ENCODE measurements around the gene COQ8A.

The COQ8A gene

GRCh38 chr1:226945858-226946245 is 5.8 kb downstream of the COQ8A start:
- H3K9ac ChIP-seq (ENCODE audit: low read depth, low read length) = no peak overlapping the region
- no peaks in the 10 kb centered on the region for H3K36me3 ChIP-seq (ENCODE audit: insufficient read depth, low read length)
- H3K27ac ChIP-seq (ENCODE audit: low read depth, low read length) = no peak overlapping the region
- no peaks in the 10 kb centered on the region for H3K9me3 ChIP-seq (ENCODE audit: insufficient read depth, low read depth, low read length)
- 78% methylated on average over 8 of the region's 8 CpGs for WGBS
- peaks cover 4% of the 10 kb centered on the region for H3K27me3 ChIP-seq (ENCODE audit: insufficient read depth, low read length)
- no peak overlapping the region for H3K4me3 ChIP-seq (ENCODE audit: low read length)
- H3K4me1 ChIP-seq (ENCODE audit: insufficient read depth, low read length) = peaks cover 13% of the 10 kb centered on the region

- H3K27me3 ChIP-seq (ENCODE audit: insufficient read depth, low read length) = no peaks in the 10 kb centered on the region
- H3K4me3 ChIP-seq (ENCODE audit: low read length) = no peak overlapping the region
- H3K27ac ChIP-seq (ENCODE audit: low read depth, low read length) = no peak overlapping the region
- peaks cover 13% of the 10 kb centered on the region for H3K4me1 ChIP-seq (ENCODE audit: insufficient read depth, low read length)
- 93% methylated on average over 9 of the region's 9 CpGs for WGBS
- H3K36me3 ChIP-seq (ENCODE audit: insufficient read depth, low read length) = no peaks in the 10 kb centered on the region
- H3K9me3 ChIP-seq (ENCODE audit: insufficient read depth, low read depth, low read length) = no peaks in the 10 kb centered on the region
- H3K9ac ChIP-seq (ENCODE audit: low read depth, low read length) = no peak overlapping the region
Measured at GRCh38 chr1:226946285-226946684, 6.2 kb downstream of the COQ8A start.

- no peak overlapping the region for H3K9ac ChIP-seq (ENCODE audit: low read depth, low read length)
- H3K36me3 ChIP-seq (ENCODE audit: insufficient read depth, low read length) = no peaks in the 10 kb centered on the region
- H3K27ac ChIP-seq (ENCODE audit: low read depth, low read length) = no peak overlapping the region
- H3K9me3 ChIP-seq (ENCODE audit: insufficient read depth, low read depth, low read length) = no peaks in the 10 kb centered on the region
- no peaks in the 10 kb centered on the region for H3K27me3 ChIP-seq (ENCODE audit: insufficient read depth, low read length)
- 95% methylated on average over 3 of the region's 3 CpGs for WGBS
- peaks cover 12% of the 10 kb centered on the region for H3K4me1 ChIP-seq (ENCODE audit: insufficient read depth, low read length)
- no peak overlapping the region for H3K4me3 ChIP-seq (ENCODE audit: low read length)
Measured at GRCh38 chr1:226946841-226947240, 6.7 kb downstream of the COQ8A start.

- H3K27me3 ChIP-seq (ENCODE audit: insufficient read depth, low read length) = no peaks in the 10 kb centered on the region
- WGBS = 87% methylated on average over 2 of the region's 2 CpGs
- no peak overlapping the region for H3K4me3 ChIP-seq (ENCODE audit: low read length)
Measured at GRCh38 chr1:226948051-226948450, 8.0 kb downstream of the COQ8A start.

GRCh38 chr1:226948480-226948879 is 8.4 kb downstream of the COQ8A start:
- Histone ChIP-seq H3K4me1 (ENCODE audit: insufficient read depth, low read length) (peaks cover 4% of the 10 kb centered on the region; the same call in 1 of the 2 replicates), H3K27me3 (ENCODE audit: insufficient read depth, low read length) (no peaks in the 10 kb centered on the region), H3K4me3 (ENCODE audit: low read length) (no peak overlapping the region), H3K36me3 (ENCODE audit: insufficient read depth, low read length) (no peaks in the 10 kb centered on the region), H3K27ac (ENCODE audit: low read depth, low read length) (no peak overlapping the region), H3K9ac (ENCODE audit: low read depth, low read length) (no peak overlapping the region), H3K9me3 (ENCODE audit: insufficient read depth, low read depth, low read length) (no peaks in the 10 kb centered on the region)
- 92% methylated on average over 6 of the region's 6 CpGs for WGBS

More at GRCh38 chr1:226948051-226948450, 8.0 kb downstream of the COQ8A start:
- Histone ChIP-seq H3K36me3 (ENCODE audit: insufficient read depth, low read length) (no peaks in the 10 kb centered on the region), H3K4me1 (ENCODE audit: insufficient read depth, low read length) (peaks cover 4% of the 10 kb centered on the region; the same call in 1 of the 2 replicates), H3K27ac (ENCODE audit: low read depth, low read length) (no peak overlapping the region), H3K9me3 (ENCODE audit: insufficient read depth, low read depth, low read length) (no peaks in the 10 kb centered on the region), H3K9ac (ENCODE audit: low read depth, low read length) (no peak overlapping the region)

GRCh38 chr1:226948996-226949395 is 8.9 kb downstream of the COQ8A start:
- peaks cover 4% of the 10 kb centered on the region; the same call in 1 of the 2 replicates for H3K4me1 ChIP-seq (ENCODE audit: insufficient read depth, low read length)
- no peaks in the 10 kb centered on the region for H3K36me3 ChIP-seq (ENCODE audit: insufficient read depth, low read length)
- no peak overlapping the region for H3K4me3 ChIP-seq (ENCODE audit: low read length)
- no peaks in the 10 kb centered on the region for H3K27me3 ChIP-seq (ENCODE audit: insufficient read depth, low read length)
- WGBS = 93% methylated on average over 14 of the region's 15 CpGs
- H3K9me3 ChIP-seq (ENCODE audit: insufficient read depth, low read depth, low read length) = no peaks in the 10 kb centered on the region
- no peak overlapping the region for H3K9ac ChIP-seq (ENCODE audit: low read depth, low read length)
- no peak overlapping the region for H3K27ac ChIP-seq (ENCODE audit: low read depth, low read length)

GRCh38 chr1:226949401-226949800 is 9.3 kb downstream of the COQ8A start:
- Histone ChIP-seq H3K4me1 (ENCODE audit: insufficient read depth, low read length) (peaks cover 4% of the 10 kb centered on the region; the same call in 1 of the 2 replicates), H3K27ac (ENCODE audit: low read depth, low read length) (no peak overlapping the region), H3K9ac (ENCODE audit: low read depth, low read length) (no peak overlapping the region), H3K9me3 (ENCODE audit: insufficient read depth, low read depth, low read length) (no peaks in the 10 kb centered on the region), H3K4me3 (ENCODE audit: low read length) (no peak overlapping the region), H3K36me3 (ENCODE audit: insufficient read depth, low read length) (no peaks in the 10 kb centered on the region), H3K27me3 (ENCODE audit: insufficient read depth, low read length) (no peaks in the 10 kb centered on the region)
- 93% methylated on average over 3 of the region's 3 CpGs for WGBS

GRCh38 chr1:226950316-226950715 is 10.2 kb downstream of the COQ8A start:
- no peak overlapping the region for H3K4me3 ChIP-seq (ENCODE audit: low read length)
- H3K4me1 ChIP-seq (ENCODE audit: insufficient read depth, low read length) = 0 out of 2 replicates have a peak, but pooled peaks cover 4% of the 10 kb centered on the region
- no peaks in the 10 kb centered on the region for H3K27me3 ChIP-seq (ENCODE audit: insufficient read depth, low read length)
- H3K9ac ChIP-seq (ENCODE audit: low read depth, low read length) = no peak overlapping the region
- H3K36me3 ChIP-seq (ENCODE audit: insufficient read depth, low read length) = no peaks in the 10 kb centered on the region
- 100% methylated on average over 1 of the region's 1 CpG for WGBS
- no peak overlapping the region for H3K27ac ChIP-seq (ENCODE audit: low read depth, low read length)
- H3K9me3 ChIP-seq (ENCODE audit: insufficient read depth, low read depth, low read length) = no peaks in the 10 kb centered on the region

- H3K4me3 ChIP-seq (ENCODE audit: low read length) = no peak overlapping the region
- no peaks in the 10 kb centered on the region for H3K36me3 ChIP-seq (ENCODE audit: insufficient read depth, low read length)
- no peak overlapping the region for H3K9ac ChIP-seq (ENCODE audit: low read depth, low read length)
- no peaks in the 10 kb centered on the region for H3K27me3 ChIP-seq (ENCODE audit: insufficient read depth, low read length)
- H3K27ac ChIP-seq (ENCODE audit: low read depth, low read length) = no peak overlapping the region
- H3K4me1 ChIP-seq (ENCODE audit: insufficient read depth, low read length) = no peaks in the 10 kb centered on the region
- WGBS = 80% methylated on average over 6 of the region's 6 CpGs
- H3K9me3 ChIP-seq (ENCODE audit: insufficient read depth, low read depth, low read length) = no peaks in the 10 kb centered on the region
Measured at GRCh38 chr1:226950871-226951270, 10.8 kb downstream of the COQ8A start.

- H3K4me3 ChIP-seq (ENCODE audit: low read length) = no peak overlapping the region
- no peaks in the 10 kb centered on the region for H3K4me1 ChIP-seq (ENCODE audit: insufficient read depth, low read length)
- H3K9ac ChIP-seq (ENCODE audit: low read depth, low read length) = no peak overlapping the region
- no peaks in the 10 kb centered on the region for H3K36me3 ChIP-seq (ENCODE audit: insufficient read depth, low read length)
- WGBS = 90% methylated on average over 12 of the region's 12 CpGs
- H3K9me3 ChIP-seq (ENCODE audit: insufficient read depth, low read depth, low read length) = no peaks in the 10 kb centered on the region
- no peak overlapping the region for H3K27ac ChIP-seq (ENCODE audit: low read depth, low read length)
- H3K27me3 ChIP-seq (ENCODE audit: insufficient read depth, low read length) = no peaks in the 10 kb centered on the region
Measured at GRCh38 chr1:226951286-226952117, 11.4 kb downstream of the COQ8A start.

- WGBS = 91% methylated on average over 3 of the region's 3 CpGs
- Histone ChIP-seq H3K27ac (ENCODE audit: low read depth, low read length) (no peak overlapping the region), H3K36me3 (ENCODE audit: insufficient read depth, low read length) (no peaks in the 10 kb centered on the region), H3K9me3 (ENCODE audit: insufficient read depth, low read depth, low read length) (no peaks in the 10 kb centered on the region), H3K4me1 (ENCODE audit: insufficient read depth, low read length) (no peaks in the 10 kb centered on the region), H3K4me3 (ENCODE audit: low read length) (no peak overlapping the region), H3K27me3 (ENCODE audit: insufficient read depth, low read length) (no peaks in the 10 kb centered on the region), H3K9ac (ENCODE audit: low read depth, low read length) (no peak overlapping the region)
Measured at GRCh38 chr1:226952118-226952441, 12.0 kb downstream of the COQ8A start.
